Dedifferentiated amniotic fluid mesenchymal stem cell (primary cell): ENCODE measurements around the gene PCDH11X.
"Not testable (repeated sequence)": the region's sequence is repeated elsewhere in the genome, so short reads cannot be mapped to it uniquely, and the experiment has no call there.

Experiments
- DNase-seq: peaks from one replicate; pipeline ENCODE4 v3.0.0-alpha.2; 2016; ENCODE audit errors: extremely low spot score

The PCDH11X gene, protein sequence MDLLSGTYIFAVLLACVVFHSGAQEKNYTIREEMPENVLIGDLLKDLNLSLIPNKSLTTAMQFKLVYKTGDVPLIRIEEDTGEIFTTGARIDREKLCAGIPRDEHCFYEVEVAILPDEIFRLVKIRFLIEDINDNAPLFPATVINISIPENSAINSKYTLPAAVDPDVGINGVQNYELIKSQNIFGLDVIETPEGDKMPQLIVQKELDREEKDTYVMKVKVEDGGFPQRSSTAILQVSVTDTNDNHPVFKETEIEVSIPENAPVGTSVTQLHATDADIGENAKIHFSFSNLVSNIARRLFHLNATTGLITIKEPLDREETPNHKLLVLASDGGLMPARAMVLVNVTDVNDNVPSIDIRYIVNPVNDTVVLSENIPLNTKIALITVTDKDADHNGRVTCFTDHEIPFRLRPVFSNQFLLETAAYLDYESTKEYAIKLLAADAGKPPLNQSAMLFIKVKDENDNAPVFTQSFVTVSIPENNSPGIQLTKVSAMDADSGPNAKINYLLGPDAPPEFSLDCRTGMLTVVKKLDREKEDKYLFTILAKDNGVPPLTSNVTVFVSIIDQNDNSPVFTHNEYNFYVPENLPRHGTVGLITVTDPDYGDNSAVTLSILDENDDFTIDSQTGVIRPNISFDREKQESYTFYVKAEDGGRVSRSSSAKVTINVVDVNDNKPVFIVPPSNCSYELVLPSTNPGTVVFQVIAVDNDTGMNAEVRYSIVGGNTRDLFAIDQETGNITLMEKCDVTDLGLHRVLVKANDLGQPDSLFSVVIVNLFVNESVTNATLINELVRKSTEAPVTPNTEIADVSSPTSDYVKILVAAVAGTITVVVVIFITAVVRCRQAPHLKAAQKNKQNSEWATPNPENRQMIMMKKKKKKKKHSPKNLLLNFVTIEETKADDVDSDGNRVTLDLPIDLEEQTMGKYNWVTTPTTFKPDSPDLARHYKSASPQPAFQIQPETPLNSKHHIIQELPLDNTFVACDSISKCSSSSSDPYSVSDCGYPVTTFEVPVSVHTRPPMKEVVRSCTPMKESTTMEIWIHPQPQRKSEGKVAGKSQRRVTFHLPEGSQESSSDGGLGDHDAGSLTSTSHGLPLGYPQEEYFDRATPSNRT (N-terminal part only)

DNA sequence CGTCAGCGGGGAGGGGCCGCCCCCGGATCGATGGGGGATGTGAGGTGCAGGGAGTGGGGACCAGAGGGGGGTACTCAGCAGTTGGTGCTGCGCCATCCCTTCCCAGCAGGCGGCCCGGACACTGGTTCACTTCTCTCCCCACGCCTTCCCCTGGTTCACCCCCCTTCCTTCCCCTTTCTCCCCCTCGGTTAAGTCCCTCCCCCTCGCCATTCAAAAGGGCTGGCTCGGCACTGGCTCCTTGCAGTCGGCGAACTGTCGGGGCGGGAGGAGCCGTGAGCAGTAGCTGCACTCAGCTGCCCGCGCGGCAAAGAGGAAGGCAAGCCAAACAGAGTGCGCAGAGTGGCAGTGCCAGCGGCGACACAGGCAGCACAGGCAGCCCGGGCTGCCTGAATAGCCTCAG lies at the start of gene PCDH11X:
PCDH11X (plus strand) TSS at position 241 of the 400 bp plus-strand sequence. CDS start 56,130 bp downstream, outside the sequence.
- DNase-seq = not testable (repeated sequence)

DNA sequence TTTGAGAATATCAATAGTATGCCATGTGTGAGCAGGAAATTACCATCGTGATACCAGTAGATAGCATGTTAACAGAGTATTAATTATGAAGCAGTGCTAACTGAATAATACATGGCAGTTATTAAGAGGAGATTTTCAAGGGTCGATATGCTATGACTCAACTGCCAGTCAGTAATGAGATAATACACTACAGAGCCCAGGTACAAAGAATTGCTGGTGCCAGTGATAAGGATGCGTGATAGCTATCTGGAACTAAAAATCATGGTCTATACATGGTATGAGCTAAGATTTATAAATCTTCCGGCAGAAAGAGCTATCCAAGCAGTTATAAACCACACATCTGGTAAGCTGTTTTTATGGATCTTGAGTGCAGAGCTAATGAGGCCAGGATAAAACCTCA lies 31.7 kb upstream of the PCDH11X start:
- DNase-seq = not testable (repeated sequence)

DNA sequence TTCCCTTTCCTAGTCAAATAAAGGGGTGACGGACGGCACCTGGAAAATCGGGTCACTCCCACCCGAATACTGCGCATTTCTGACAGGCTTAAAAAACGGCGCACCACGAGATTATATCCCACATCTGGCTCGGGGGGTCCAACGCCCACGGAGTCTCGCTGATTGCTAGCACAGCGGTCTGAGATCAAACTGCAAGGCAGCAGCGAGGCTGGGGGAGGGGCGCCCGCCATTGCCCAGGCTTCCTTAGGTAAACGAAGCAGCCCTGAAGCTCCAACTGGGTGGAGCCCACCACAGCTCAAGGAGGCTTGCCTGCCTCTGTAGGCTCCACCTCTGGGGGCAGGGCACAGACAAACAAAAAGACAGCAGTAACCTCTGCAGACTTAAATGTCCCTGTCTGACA lies 26.2 kb upstream of the PCDH11X start:
- not testable (repeated sequence) for DNase-seq

DNA sequence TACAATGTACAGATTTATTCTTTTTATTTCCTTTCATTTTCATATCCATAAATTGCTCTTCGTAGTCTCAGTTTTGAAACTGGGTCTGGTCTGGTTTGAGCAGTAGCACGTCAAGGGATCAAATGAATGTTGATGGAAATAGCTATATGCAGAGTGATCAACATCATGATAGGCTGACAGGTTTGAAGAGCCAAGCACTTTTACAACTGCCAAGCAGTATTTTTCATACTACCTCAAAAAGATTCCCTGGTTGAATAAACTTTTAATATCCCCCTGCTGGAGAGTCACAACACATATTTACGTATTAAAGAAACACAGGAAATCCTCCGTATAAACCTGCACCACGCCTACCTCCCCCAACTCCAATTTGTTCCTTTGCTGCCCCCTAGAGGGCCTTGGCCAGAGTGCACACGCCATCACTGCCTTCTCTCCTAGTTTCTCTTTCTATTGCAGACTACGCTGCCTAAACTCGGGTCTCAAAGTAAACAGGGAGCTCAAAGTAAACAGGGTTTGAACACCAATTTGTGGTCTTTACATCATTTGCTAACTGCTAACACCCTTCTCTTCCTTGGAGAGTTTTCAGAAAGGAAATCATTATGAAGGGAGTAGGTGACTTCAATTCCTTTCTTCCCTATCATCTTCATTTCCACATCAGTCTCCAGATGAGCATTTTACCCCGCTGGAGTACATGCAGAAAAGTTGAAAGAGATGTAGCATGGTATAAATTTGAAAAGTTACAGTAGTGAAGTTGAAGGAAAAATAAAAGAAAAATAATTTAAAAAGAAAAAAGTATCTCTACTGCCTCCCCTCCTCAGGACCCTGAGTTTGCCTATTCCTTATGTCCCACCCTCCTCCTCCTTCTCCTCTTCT lies 8.3 kb upstream of the PCDH11X start:
- DNase-seq = not testable (repeated sequence)

DNA sequence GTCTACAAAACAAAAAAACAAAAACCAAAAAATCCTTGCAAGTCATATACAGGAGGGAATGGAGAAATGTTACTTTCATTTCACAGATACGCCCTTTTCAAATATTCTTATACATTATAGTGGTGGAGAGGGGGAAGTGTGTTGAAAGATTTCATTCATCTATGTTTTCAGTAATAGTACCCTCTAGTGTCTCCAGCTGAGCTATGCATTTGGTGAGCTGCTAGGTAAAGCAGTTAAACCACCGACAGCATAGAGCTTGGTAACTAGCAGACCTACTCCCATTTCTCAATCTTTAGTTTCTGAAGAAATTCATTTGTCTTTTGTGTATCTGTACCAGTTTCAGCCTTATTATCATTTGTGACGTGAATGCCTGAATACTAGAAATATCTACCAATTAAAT lies 5.2 kb upstream of the PCDH11X start:
- not testable (repeated sequence) for DNase-seq

DNA sequence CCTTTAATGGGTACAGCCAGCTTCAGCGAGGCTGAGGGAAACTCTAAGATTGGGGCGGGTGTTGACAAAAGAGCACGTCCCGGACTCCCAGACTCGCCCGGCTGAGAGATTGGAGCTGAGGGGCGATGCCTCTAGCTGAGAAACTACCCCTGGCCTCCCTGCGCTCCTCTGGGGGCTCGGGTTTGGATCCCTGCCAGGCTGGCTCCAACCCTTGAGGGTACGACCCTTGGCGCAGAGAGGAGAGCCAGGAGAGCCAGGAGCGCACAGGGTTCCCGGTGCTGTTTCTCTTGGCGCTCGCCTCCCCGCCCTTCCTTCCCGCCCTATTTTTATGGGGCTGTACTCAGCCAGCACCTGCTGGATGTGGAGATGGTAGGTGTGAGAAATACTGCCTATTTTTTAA lies 833 bp downstream of the PCDH11X start:
- not testable (repeated sequence) for DNase-seq

DNA sequence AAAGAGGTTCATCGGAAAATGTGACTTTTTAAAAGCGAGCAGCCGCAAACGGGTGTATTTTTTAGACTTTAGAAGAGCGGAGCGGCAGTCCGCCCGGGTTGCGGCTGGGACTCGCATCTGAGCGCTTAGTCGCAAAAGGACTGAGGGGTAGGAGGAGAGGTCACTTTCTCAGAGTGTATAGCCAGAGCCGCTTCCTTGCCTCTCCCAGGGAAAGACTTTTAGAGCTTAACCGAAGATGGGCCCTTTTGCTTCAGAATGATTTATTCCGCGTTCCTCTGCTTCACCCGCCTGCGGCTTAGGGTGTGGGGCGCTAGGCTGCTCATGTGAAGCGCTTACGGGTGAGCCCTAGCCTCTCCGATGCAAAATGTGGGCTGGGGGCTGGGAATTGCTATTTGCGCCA lies 1.5 kb downstream of the PCDH11X start:
- DNase-seq = not testable (repeated sequence)

DNA sequence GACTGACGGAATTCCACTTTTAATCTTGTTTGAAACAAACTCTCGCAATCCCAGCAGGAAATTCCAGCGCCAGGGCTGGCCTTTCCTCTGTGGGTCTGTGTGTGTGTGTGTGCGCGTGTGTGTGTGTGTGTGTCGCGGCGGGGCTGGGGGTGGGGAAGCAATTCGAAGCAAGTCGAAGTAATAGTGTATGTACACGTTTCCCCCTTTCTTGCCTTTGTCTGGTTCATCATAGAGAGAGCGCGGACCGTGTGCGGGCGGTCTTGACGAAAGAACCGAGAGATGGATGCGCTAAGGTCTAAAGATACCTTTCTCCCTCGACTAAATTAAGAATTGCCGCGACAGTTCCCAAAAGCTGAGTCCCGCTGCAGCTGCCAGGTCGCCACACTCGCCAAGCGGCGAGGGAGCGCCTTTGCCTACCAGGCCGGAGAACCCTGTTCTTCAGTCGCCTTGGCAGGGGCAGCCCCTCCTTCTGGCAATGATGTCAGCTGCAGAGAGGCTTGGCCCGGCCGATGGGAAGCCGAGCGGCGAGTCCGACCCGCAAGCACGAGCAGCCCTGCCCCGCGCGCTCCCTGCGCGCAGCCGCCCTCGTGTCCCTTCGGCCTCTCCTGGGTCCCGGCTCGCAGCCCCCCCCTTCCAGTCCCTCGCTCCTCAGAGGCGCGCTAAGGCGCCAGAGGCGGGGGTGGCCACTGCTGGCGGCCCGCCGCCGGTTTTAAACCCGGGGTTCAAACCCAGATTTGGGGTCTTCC lies 2.6 kb downstream of the PCDH11X start:
- DNase-seq = not testable (repeated sequence)

DNA sequence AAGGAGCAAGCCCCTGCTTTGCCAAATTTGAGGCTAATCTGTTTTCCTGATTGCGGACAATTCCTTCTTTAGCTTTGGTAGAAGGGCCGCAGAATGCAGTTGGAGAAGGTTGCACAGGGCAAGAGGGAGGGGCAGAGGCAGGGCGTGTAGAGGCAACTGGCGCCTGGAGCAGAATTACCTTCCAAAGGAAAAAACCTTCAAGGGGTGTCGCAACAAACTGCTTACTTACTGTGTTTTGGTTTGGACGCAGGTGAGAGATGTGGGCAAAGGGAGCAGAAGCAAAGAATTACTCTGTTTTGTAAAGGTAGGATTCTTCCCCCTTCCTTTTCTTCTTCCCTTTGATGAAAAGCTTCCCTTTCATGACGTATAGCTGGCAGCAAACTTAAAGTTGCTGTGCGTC lies 3.6 kb downstream of the PCDH11X start:
- DNase-seq = not testable (repeated sequence)

DNA sequence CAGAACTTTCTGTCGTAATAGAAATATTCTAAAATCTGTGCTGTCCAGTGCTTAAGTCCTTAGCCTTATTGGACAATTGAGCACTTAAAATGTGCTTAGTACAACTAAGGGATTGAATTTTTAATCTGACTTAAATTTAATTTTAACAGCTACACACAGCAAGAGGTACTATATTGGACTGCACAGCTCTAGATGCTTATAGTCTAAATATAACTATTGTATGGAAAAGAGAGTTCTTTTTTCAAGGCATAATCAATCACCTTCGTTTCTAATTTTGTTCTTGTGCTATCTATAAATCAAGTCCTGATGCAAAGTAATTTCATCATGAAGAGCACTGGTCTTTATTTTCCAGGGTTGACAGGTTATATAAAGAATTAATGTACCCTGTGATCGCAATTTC lies 38.4 kb downstream of the PCDH11X start:
- DNase-seq = not testable (repeated sequence)

DNA sequence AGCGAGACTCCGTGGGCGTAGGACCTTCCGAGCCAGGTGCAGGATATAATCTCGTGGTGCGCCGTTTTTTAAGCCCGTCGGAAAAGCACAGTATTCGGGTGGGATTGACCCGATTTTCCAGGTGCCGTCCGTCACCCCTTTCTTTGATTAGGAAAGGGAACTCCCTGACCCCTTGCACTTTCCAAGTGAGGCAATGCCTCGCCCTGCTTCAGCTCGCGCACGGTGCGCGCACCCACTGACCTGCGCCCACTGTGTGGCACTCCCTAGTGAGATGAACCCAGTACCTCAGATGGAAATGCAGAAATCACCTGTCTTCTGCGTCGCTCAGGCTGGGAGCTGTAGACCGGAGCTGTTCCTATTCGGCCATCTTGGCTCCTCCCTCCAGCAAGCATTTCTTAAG lies 46.1 kb downstream of the PCDH11X start:
- not testable (repeated sequence) for DNase-seq
